SK-N-SH treated with all-trans-retinoic acid at 6 μM for 48 hours (cell line): ENCODE measurements around the gene VSTM4.

Experiments used
- ARNTL ChIP-seq: fragments of 450-650 bp; formaldehyde crosslinking; IDR thresholded peaks from 2 replicates; pipeline ENCODE4 v1.5.0; 2020; ENCODE audit warnings: low read depth, mild to moderate bottlenecking, moderate library complexity, borderline replicate concordance
- BACH2 ChIP-seq: fragments of 250-450 bp; sonication (Bioruptor Pico); IDR thresholded peaks from 2 replicates; pipeline ENCODE4 v1.9.0; 2021; ENCODE audit warnings: mild to moderate bottlenecking, borderline replicate concordance
- ESRRG ChIP-seq: fragments of 250-450 bp; sonication (Bioruptor Pico); IDR thresholded peaks from 2 replicates; pipeline ENCODE4 v1.6.1; 2021; ENCODE audit warnings: mild to moderate bottlenecking
- GLIS3 ChIP-seq: fragments of 250-450 bp; sonication (Bioruptor Pico); IDR thresholded peaks from 2 replicates; pipeline ENCODE4 v1.5.0; 2020; ENCODE audit warnings: mild to moderate bottlenecking, moderate library complexity
- OSR1 ChIP-seq: fragments of 250-450 bp; sonication (Bioruptor Pico); IDR thresholded peaks from 2 replicates; pipeline ENCODE4 v1.8.0; 2022; ENCODE audit warnings: moderate library complexity, mild to moderate bottlenecking, inconsistent platforms
- RARB ChIP-seq: fragments of 250-450 bp; sonication (Bioruptor Pico); IDR thresholded peaks from 2 replicates; pipeline ENCODE4 v1.8.0; 2021; ENCODE audit warnings: mild to moderate bottlenecking, moderate library complexity
- TCF4 ChIP-seq: fragments of 250-450 bp; sonication (Bioruptor Pico); IDR thresholded peaks from 2 replicates; pipeline ENCODE4 v1.8.0; 2021; ENCODE audit warnings: mild to moderate bottlenecking, moderate library complexity, borderline replicate concordance
- TSHZ2 ChIP-seq: fragments of 250-450 bp; sonication (Bioruptor Pico); IDR thresholded peaks from 2 replicates; pipeline ENCODE4 v1.5.0; 2020; ENCODE audit warnings: mild to moderate bottlenecking, moderate library complexity
- ZFP3 ChIP-seq: fragments of 250-450 bp; sonication (Bioruptor Pico); IDR thresholded peaks from 2 replicates; pipeline ENCODE4 v1.5.0; 2020; ENCODE audit warnings: mild to moderate bottlenecking, moderate library complexity
- TF ChIP-seq, protein P1 (sequence below): fragments of 250-450 bp; sonication (Bioruptor Pico); IDR thresholded peaks from 2 replicates; pipeline ENCODE4 v1.8.0; 2020; ENCODE audit warnings: mild to moderate bottlenecking, moderate library complexity, borderline replicate concordance
- TF ChIP-seq, protein P2 (sequence below): fragments of 250-450 bp; sonication (Bioruptor Pico); IDR thresholded peaks from 2 replicates; pipeline ENCODE4 v1.5.1; 2020; ENCODE audit warnings: low read depth, mild to moderate bottlenecking, moderate library complexity
- TF ChIP-seq, protein P3 (sequence below): fragments of 250-450 bp; sonication (Bioruptor Pico); IDR thresholded peaks from 2 replicates; pipeline ENCODE4 v1.8.0; 2021; ENCODE audit warnings: low read depth, mild to moderate bottlenecking, moderate library complexity, borderline replicate concordance

GRCh38 chr10:49007129-49007528, 108.2 kb downstream of the VSTM4 start:
- TF ChIP-seq, protein P1, sequence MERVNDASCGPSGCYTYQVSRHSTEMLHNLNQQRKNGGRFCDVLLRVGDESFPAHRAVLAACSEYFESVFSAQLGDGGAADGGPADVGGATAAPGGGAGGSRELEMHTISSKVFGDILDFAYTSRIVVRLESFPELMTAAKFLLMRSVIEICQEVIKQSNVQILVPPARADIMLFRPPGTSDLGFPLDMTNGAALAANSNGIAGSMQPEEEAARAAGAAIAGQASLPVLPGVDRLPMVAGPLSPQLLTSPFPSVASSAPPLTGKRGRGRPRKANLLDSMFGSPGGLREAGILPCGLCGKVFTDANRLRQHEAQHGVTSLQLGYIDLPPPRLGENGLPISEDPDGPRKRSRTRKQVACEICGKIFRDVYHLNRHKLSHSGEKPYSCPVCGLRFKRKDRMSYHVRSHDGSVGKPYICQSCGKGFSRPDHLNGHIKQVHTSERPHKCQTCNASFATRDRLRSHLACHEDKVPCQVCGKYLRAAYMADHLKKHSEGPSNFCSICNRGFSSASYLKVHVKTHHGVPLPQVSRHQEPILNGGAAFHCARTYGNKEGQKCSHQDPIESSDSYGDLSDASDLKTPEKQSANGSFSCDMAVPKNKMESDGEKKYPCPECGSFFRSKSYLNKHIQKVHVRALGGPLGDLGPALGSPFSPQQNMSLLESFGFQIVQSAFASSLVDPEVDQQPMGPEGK (CRISPR knock-in tag): no peak
- no peak for TF ChIP-seq OSR1 (CRISPR knock-in tag)
- no peak for TF ChIP-seq TSHZ2 (CRISPR knock-in tag)
- TF ChIP-seq BACH2 (CRISPR knock-in tag): no peak
- TF ChIP-seq ZFP3 (CRISPR knock-in tag): no peak
- no peak for TF ChIP-seq ARNTL
- no peak for TF ChIP-seq GLIS3 (CRISPR knock-in tag)
- no peak for TF ChIP-seq TCF4 (CRISPR knock-in tag)
- TF ChIP-seq, protein P2, sequence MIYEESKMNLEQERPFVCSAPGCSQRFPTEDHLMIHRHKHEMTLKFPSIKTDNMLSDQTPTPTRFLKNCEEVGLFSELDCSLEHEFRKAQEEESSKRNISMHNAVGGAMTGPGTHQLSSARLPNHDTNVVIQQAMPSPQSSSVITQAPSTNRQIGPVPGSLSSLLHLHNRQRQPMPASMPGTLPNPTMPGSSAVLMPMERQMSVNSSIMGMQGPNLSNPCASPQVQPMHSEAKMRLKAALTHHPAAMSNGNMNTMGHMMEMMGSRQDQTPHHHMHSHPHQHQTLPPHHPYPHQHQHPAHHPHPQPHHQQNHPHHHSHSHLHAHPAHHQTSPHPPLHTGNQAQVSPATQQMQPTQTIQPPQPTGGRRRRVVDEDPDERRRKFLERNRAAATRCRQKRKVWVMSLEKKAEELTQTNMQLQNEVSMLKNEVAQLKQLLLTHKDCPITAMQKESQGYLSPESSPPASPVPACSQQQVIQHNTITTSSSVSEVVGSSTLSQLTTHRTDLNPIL (CRISPR knock-in tag): no peak
- no peak for TF ChIP-seq ESRRG
- TF ChIP-seq RARB (CRISPR knock-in tag): no peak
- TF ChIP-seq, protein P3, sequence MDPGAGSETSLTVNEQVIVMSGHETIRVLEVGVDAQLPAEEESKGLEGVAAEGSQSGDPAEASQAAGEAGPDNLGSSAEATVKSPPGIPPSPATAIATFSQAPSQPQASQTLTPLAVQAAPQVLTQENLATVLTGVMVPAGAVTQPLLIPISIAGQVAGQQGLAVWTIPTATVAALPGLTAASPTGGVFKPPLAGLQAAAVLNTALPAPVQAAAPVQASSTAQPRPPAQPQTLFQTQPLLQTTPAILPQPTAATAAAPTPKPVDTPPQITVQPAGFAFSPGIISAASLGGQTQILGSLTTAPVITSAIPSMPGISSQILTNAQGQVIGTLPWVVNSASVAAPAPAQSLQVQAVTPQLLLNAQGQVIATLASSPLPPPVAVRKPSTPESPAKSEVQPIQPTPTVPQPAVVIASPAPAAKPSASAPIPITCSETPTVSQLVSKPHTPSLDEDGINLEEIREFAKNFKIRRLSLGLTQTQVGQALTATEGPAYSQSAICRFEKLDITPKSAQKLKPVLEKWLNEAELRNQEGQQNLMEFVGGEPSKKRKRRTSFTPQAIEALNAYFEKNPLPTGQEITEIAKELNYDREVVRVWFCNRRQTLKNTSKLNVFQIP (CRISPR knock-in tag): no peak
